Sigmoid colon (tissue), 4 donors: Measurements from ENCODE around the gene S100A14.

Experiments used
- EP300 ChIP-seq, 4 donors: sonication (generic); formaldehyde crosslinking; IDR thresholded peaks; one replicate each; pipeline ENCODE4 v1.6.1; 2017; ENCODE audit warnings: antibody characterized with exemption in 4 of 4
- POLR2AphosphoS5 ChIP-seq, 4 donors: sonication (generic); formaldehyde crosslinking; IDR thresholded peaks; one replicate each; pipeline ENCODE4 v1.6.1; 2017; ENCODE audit warnings: antibody characterized with exemption in 4 of 4
- TF ChIP-seq, protein P1 (sequence below), 4 experiments: fragments of 450-650 bp in 3 of 4; fragments of 200-600 bp in 1 of 4; IDR thresholded peaks; one replicate each; pipeline ENCODE4 v1.5.1; 2016 to 2019; ENCODE audit warnings: antibody characterized with exemption in 4 of 4, mild to moderate bottlenecking in 3 of 4, moderate library complexity in 2 of 4

DNA sequence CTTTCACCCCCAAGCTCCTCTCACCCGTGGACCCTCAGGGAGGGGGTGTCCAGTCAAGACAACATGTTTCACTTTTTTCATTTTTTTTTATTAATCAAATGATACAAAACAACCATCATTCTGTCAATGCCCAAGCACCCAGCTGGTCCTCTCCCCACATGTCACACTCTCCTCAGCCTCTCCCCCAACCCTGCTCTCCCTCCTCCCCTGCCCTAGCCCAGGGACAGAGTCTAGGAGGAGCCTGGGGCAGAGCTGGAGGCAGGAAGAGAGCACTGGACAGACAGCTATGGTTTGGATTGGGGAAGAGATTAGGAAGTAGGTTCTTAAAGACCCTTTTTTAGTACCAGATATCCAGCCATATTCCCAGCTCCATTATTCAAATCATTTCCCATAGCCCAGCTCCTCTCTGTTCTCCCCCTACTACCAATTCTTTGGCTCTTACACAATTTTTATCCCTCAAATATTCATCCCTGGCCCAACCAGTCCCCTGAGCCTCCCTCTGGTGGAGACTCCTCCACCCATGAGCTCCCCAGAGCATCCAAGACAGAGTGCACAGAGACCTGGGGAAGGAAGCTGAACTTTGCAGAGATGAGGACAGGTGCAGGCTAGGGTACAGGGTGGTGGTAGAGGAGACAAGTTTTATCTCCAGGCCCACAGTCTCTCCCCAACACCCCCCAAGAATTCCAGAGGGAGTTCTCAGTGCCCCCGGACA, 1.8 kb downstream of the S100A14 start:
- TF ChIP-seq EP300 (IDR thresholded peaks at IDR 0.05) = no peak
- TF ChIP-seq, protein P1, sequence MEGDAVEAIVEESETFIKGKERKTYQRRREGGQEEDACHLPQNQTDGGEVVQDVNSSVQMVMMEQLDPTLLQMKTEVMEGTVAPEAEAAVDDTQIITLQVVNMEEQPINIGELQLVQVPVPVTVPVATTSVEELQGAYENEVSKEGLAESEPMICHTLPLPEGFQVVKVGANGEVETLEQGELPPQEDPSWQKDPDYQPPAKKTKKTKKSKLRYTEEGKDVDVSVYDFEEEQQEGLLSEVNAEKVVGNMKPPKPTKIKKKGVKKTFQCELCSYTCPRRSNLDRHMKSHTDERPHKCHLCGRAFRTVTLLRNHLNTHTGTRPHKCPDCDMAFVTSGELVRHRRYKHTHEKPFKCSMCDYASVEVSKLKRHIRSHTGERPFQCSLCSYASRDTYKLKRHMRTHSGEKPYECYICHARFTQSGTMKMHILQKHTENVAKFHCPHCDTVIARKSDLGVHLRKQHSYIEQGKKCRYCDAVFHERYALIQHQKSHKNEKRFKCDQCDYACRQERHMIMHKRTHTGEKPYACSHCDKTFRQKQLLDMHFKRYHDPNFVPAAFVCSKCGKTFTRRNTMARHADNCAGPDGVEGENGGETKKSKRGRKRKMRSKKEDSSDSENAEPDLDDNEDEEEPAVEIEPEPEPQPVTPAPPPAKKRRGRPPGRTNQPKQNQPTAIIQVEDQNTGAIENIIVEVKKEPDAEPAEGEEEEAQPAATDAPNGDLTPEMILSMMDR (IDR thresholded peaks at IDR 0.05) = no peak
- no peak for TF ChIP-seq POLR2AphosphoS5 (IDR thresholded peaks at IDR 0.05)
